Kidney (tissue), 14 donors: ENCODE data around the gene STAT1. TPM values are rescaled to one million over a fixed set of nuclear protein-coding genes. Genes with fewer than 3 reads are reported as not detected.

Experiments
- DNase-seq, 5 donors: peaks; one replicate each; pipeline ENCODE4 v3.0.0-alpha.2; 2013 to 2020
- FAIRE-seq: peaks from 2 replicates; lab custom pipeline; 2012; peaks lifted over from hg19 to GRCh38; lab: Jason Lieb, UNC
- H3K27ac ChIP-seq, 2 donors: one replicate each; pipeline ENCODE4 v1.7.0; 2013; ENCODE audit warnings: low read depth in 2 of 2, low read length in 2 of 2, inconsistent platforms in 1 of 2
- H3K27me3 ChIP-seq: one replicate; pipeline ENCODE4 v1.7.1; 2013; ENCODE audit warnings: low read length, inconsistent platforms; ENCODE audit not compliant: control insufficient read depth, insufficient read depth
- H3K36me3 ChIP-seq, 3 donors: one replicate each; pipeline versions ENCODE4 v1.7.0 to v1.7.1; 2013; ENCODE audit warnings: low read length in 3 of 3, control low read depth in 1 of 3, inconsistent platforms in 1 of 3; ENCODE audit not compliant: insufficient read depth in 3 of 3, control insufficient read depth in 2 of 3
- H3K4me1 ChIP-seq, 3 donors: one replicate each; pipeline versions ENCODE4 v1.7.0 to v1.7.1; 2013; ENCODE audit warnings: low read length in 3 of 3, inconsistent platforms in 1 of 3, low read depth in 1 of 3; ENCODE audit not compliant: control insufficient read depth in 2 of 3, insufficient read depth in 2 of 3
- H3K4me3 ChIP-seq, 3 donors: one replicate each; pipeline versions ENCODE4 v1.7.0 to v1.8.1; 2013; ENCODE audit warnings: low read length in 3 of 3, control low read depth in 1 of 3, inconsistent platforms in 1 of 3
- H3K9ac ChIP-seq, 3 donors: one replicate each; pipeline versions ENCODE4 v1.7.0 to v1.7.1; 2013; ENCODE audit warnings: low read length in 3 of 3, control low read depth in 1 of 3, inconsistent platforms in 1 of 3
- H3K9me3 ChIP-seq, 3 donors: one replicate each; pipeline versions ENCODE4 v1.7.0 to v1.7.1; 2013; ENCODE audit warnings: low read length in 3 of 3, control low read depth in 1 of 3, inconsistent platforms in 1 of 3; ENCODE audit not compliant: control insufficient read depth in 2 of 3, insufficient read depth in 1 of 3
- intact Hi-C: fragments of 100-400 bp; cut with DNase I; formaldehyde crosslinking; loops from one replicate; pipeline ENCODE4 v1.11.1; 2022
- polyA plus RNA-seq: library from polyadenylated mRNA; stranded (reverse); fragments of 350-450 nt; fragmentation: Illumina TruSeq; extraction: RNeasy Lipid Tissue Mini Kit (QIAGEN cat#74804); gene quantifications from one replicate; pipeline ENCODE4 v1.2.3, GENCODE V29; 2014; ENCODE audit warnings: low read depth, low replicate concordance; ENCODE audit not compliant: insufficient read depth
- total RNA-seq: library from RNA; stranded (reverse); fragmentation: NEBNext Ultra II Directional; extraction: Animal tissue kit (Norgen Biotek cat#: 25700); gene quantifications from one replicate; pipeline ENCODE4 v1.2.1, GENCODE V29; 2021
- TF ChIP-seq, protein P1 (sequence below): IDR thresholded peaks from 3 replicates; pipeline ENCODE4 v1.5.1; 2012; ENCODE audit warnings: mild to moderate bottlenecking, moderate library complexity, borderline replicate concordance; ENCODE audit not compliant: insufficient read depth; ENCODE audit errors: extremely low read depth
- donor health status: control.
- donor health status: control.
- donor health status: control.
- donor health status: control.
- donor health status: control.
- donor health status: DM: yes; HTN: yes; CAD: no.
- donor health status: Normal renal cell carcinoma (clear cell type).

STAT1 gene
- total and polyA plus RNA-seq, 2 donors from 2014 or later = 37.5 to 121 TPM

DNA sequence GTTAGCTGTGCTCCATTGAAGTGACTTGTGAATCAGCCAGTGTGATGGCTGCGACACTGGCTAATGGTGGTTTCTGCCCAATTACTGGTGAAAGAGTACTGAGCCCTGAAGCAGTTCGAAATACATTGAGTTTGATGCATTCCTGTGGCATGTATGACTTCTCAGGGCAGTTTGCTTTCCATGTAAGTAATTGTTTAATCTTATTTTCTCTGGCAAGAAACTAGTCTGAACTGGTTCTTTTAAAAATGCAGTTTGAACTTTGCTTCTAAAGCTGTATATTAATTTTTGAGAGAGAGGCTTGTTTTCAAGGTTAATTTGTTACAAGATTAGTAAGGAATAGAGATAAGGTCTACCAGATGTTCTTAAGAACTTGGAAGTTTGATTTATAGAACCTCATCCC is 86.7 kb downstream of the STAT1 start:
- Histone ChIP-seq H3K27ac (peak overlapping the region; percentile 45 to 59), H3K36me3 (peaks cover 4 to 29% (median 7%) of the 10 kb centered on the region in 3 donors), H3K4me1 (peaks cover 2 to 4% (median 3%) of the 10 kb centered on the region in 3 donors), H3K4me3 (peak overlapping the region in 2 of 3 donors; percentile 65 to 77), H3K9me3 (no peaks in the 10 kb centered on the region), H3K9ac (peak overlapping the region in 1 of 3 donors; percentile 42), H3K27me3 (no peaks in the 10 kb centered on the region)
- peak; percentile 95 for FAIRE-seq
- DNase-seq = peak in 3 of 5 donors; percentile 24 to 76 (median 62)
- TF ChIP-seq, protein P1, sequence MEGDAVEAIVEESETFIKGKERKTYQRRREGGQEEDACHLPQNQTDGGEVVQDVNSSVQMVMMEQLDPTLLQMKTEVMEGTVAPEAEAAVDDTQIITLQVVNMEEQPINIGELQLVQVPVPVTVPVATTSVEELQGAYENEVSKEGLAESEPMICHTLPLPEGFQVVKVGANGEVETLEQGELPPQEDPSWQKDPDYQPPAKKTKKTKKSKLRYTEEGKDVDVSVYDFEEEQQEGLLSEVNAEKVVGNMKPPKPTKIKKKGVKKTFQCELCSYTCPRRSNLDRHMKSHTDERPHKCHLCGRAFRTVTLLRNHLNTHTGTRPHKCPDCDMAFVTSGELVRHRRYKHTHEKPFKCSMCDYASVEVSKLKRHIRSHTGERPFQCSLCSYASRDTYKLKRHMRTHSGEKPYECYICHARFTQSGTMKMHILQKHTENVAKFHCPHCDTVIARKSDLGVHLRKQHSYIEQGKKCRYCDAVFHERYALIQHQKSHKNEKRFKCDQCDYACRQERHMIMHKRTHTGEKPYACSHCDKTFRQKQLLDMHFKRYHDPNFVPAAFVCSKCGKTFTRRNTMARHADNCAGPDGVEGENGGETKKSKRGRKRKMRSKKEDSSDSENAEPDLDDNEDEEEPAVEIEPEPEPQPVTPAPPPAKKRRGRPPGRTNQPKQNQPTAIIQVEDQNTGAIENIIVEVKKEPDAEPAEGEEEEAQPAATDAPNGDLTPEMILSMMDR = no peak
- intact Hi-C loops = no loop called here

DNA sequence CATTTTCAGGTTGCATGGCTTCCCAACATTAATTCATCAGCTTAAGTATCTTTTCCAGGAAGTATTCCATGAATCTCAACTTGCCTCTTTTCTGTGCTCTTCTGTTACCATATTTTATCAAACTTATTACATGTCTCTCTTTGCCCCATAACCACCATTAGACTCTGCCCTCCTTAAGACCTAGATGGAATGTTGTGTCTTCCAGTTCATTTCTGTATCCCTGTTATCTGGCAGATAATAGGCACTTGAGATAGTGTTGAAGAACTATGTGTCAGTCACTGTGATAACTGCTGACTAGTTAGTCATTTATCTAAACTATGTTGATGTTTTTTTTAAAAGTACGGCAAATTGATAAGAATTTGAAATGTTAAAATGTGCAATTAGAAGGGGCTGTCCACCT is 91.6 kb downstream of the STAT1 start:
- intact Hi-C loops = no loop called here
- Histone ChIP-seq H3K9ac (no peak overlapping the region), H3K27ac (no peak overlapping the region), H3K27me3 (no peaks in the 10 kb centered on the region), H3K9me3 (no peaks in the 10 kb centered on the region), H3K4me3 (no peak overlapping the region), H3K36me3 (peaks cover 9 to 43% (median 14%) of the 10 kb centered on the region in 3 donors), H3K4me1 (peaks cover 0 to 3% (median 2%) of the 10 kb centered on the region in 3 donors)
- TF ChIP-seq, protein P1 = no peak
- DNase-seq (no peak), FAIRE-seq (no peak)

DNA sequence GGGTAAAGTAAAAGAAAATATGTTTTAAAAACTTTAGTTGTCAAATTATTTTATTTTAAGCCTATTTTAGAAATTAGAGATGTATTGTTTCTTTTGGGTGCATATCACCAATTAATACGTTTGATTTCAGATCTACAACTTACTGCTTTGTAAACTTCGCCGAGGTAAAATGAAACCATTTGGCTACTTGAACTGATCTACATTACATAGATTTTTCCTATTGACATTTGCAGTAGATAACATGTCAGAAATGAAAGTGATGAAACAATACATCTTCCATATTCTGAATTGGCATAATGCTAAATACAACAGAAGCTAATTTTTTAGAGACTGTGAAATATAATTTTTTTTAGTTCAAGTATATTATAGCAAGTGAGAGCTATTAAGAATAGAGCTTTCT is 93.9 kb downstream of the STAT1 start:
- peaks cover 13 to 43% (median 18%) of the 10 kb centered on the region in 3 donors for H3K36me3 ChIP-seq
- FAIRE-seq = no peak

More for the DNA sequence above, 93.9 kb downstream of the STAT1 start:
- TF ChIP-seq, protein P1 = no peak
- Histone ChIP-seq H3K4me3 (no peak overlapping the region), H3K9ac (no peak overlapping the region), H3K9me3 (no peaks in the 10 kb centered on the region), H3K27me3 (no peaks in the 10 kb centered on the region), H3K27ac (no peak overlapping the region), H3K4me1 (no peaks in the 10 kb centered on the region)
- no peak for DNase-seq
- intact Hi-C loops = no loop called here

Other genes starting within 250 kb of the STAT1 start
- 230 TPM for gene GLS, start 133.3 kb downstream of the STAT1 start, total RNA-seq
- gene GLS, start 133.3 kb downstream of the STAT1 start, polyA plus RNA-seq = 196 TPM
- 8.5 TPM for gene STAT4, start 136.8 kb upstream of the STAT1 start, total RNA-seq
- gene STAT4, start 136.8 kb upstream of the STAT1 start, polyA plus RNA-seq = 1.2 TPM
- 64.8 TPM for gene MYO1B, start 231.2 kb upstream of the STAT1 start, total RNA-seq
- gene MYO1B, start 231.2 kb upstream of the STAT1 start, polyA plus RNA-seq = 24.5 TPM